Lung microvascular endothelial cell (primary cell): ENCODE results near the gene CABCOCO1. TPM values are rescaled to one million over a fixed set of nuclear protein-coding genes. Genes with fewer than 3 reads are reported as not detected.

Experiments
- DNase-seq, 2 donors: peaks; one replicate each; pipeline versions ENCODE4 v3.0.0 to v3.0.0-alpha.2; 2010; ENCODE audit warnings: low read depth in 2 of 2
- total RNA-seq: library from RNA; depleted of rRNA; stranded (reverse); fragments of >200 nt; gene quantifications from 2 replicates; pipeline ENCODE4 v1.2.1, GENCODE V29; 2014

CABCOCO1 gene, protein sequence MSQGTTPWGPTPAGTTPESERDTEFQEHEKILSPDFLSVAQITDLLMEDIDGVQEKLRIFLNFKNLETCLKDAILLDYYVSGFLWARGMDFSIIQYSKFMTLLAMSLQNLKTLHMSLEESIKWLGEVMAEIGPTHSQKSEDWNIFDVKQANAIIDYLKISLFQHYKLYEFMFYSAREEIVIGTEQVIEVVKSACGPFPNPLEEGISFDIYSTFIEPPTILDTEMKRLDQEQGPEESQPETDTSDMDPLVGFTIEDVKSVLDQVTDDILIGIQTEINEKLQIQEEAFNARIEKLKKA
- under 0.01 TPM in 1 of 2 replicates, not detected in the other for total RNA-seq

DNA sequence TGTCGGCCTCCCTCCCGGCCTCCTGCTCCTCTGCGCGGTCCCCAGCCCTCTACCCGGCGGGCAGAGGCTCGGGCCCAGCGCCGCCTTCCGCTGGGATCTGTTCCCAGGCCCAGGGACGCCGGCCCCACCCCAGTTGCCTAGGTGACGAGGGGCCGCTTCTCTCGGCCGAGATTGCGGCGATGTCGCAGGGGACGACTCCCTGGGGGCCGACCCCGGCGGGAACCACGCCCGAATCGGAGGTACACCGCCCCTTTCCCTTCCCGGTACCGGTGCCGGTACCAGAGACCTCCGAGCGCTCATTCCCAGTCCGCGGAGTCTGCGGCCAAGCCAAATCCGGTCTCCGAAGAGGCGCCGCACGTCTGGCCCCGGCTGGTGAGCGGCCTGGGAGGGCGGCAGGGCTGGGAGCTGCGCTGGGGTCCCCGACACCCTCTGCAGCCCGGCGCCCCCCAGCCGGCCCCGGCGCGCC, at the start of gene CABCOCO1:
Gene CABCOCO1, plus strand, starts transcription at position 136 of the 466 bp plus-strand sequence. Its CDS starts 44 bp downstream, at position 180.
- peak; percentile 62 to 63 for DNase-seq

- no peak for DNase-seq
These were observed 49.1 kb upstream of the CABCOCO1 start for GRCh38 chr10:61613665-61614064.

GRCh38 chr10:61616611-61617010, 46.1 kb upstream of the CABCOCO1 start:
- DNase-seq: no peak

GRCh38 chr10:61617180-61617579, 45.5 kb upstream of the CABCOCO1 start:
- DNase-seq: no peak

GRCh38 chr10:61617586-61617985, 45.1 kb upstream of the CABCOCO1 start:
- DNase-seq: no peak

GRCh38 chr10:61618388-61618961, 44.3 kb upstream of the CABCOCO1 start:
- DNase-seq: peak in 1 of 2 donors; percentile 8

DNA sequence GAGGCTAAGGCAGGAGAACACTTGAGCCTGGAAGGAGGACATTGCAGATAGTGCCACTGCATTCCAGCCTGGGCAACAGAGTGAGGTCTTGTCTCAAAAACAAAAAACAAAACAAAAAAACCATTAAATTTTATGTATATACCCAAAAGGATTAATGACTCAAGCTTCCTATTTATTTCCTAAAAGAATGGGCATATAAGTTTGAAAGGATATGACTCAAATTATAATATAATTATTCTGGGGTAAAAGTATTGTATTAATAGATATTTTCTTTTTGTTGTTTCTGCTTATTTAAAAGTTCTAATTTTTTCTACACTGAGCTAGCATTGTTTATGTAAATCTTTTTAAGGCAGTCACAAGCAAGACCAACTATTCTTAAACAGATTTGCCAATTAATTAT, 42.2 kb upstream of the CABCOCO1 start:
- DNase-seq: peak in 1 of 2 donors; percentile 23

DNA sequence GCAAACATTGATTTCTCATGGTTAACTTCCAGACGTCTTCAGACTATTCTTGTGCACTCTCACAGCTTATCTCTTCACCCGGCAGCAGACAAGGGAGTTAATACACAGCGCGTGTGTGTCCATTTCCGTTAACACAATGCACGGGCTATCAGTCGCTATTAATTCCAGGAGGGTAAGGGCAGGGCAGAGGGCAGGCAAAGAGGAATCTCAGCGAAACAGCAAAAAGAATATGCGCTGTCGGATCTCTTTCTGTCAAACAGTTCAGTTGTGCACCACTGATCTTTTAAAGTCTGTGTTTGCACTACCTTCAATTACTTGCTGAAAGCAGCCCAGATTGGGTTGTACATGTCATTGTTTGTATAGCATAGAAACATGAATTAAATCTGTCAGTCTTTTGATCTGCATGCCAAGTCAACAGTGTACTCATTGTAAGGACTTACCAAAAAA, 41.1 kb upstream of the CABCOCO1 start:
- peak; percentile 38 to 51 for DNase-seq

- no peak for DNase-seq
These were observed 39.6 kb upstream of the CABCOCO1 start for GRCh38 chr10:61623161-61623560.

DNA sequence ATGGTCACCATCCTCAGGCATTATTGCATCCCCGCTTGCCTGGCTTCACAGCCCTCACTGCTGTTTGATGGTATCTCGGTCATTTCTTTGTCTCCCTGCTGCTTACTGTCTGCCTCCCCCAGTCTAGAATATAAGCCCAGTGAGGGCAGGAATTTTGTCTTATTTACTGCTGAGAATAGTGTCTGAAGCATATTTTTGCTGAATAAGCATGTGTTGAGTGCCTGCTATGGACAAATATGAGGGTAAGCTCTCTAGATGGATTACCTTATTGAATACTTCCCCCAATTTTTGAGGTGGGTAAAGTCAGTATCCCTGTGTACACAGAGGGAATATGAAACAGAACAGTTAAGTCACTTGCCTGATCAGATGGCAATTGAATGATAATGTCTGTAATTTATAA, 36.5 kb upstream of the CABCOCO1 start:
- DNase-seq: no peak

DNA sequence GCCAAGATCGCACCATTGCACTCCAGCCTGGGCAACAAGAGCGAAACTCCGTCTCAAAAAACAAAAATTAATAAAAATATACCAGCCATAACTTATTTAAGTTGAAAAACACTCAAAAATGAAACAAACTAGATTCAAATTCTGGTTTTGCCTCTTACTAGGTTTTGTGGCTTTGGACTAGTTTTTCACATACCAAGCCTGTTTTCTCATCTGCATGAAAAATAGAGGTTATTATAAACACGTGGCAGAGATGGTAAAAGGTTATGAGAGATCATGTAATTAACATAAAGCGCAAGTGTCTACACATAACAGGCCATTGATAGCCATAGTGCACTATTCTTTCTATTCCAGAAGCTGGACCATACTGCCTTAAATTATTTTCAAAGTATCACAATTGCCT, 35.5 kb upstream of the CABCOCO1 start:
- DNase-seq: no peak

- DNase-seq: peak in 1 of 2 donors; percentile 17
These were observed 34.4 kb upstream of the CABCOCO1 start for GRCh38 chr10:61628151-61628874.

GRCh38 chr10:61628875-61629513, 33.7 kb upstream of the CABCOCO1 start:
- DNase-seq: peak; percentile 20 to 86

- no peak for DNase-seq
These were observed 33.2 kb upstream of the CABCOCO1 start for GRCh38 chr10:61629576-61629975.

DNA sequence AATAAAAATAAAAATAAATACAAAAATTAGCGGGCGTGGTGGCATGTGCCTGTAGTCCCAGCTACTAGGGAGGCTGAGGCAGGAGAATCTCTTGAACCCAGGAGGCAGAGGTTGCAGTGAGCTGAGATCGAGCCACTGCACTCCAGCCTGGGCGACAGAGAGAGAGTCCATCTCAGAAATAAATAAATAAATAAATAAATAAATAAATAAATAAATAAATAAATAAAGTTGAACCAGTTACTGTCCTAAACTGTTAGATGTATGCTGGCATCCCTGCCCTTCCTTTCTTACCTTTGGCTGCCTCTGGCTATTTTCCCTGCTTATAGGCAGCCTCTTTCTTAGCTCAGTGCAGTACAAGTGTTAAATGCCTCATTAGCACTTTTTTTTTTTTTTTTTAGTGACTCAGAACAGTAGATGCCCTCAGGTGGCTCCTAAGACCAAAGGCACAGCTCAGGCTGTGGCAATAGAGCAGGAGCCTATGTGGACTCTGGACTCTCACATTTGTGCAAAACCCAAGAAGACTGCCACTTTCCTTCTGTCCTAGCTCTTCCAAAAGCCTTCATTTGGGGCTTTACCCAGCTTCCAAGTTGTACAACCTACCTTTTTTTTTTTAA, 30.6 kb upstream of the CABCOCO1 start:
- DNase-seq: no peak

- DNase-seq: peak; percentile 51 to 60
These were observed 29.1 kb upstream of the CABCOCO1 start for GRCh38 chr10:61633665-61634064.

DNA sequence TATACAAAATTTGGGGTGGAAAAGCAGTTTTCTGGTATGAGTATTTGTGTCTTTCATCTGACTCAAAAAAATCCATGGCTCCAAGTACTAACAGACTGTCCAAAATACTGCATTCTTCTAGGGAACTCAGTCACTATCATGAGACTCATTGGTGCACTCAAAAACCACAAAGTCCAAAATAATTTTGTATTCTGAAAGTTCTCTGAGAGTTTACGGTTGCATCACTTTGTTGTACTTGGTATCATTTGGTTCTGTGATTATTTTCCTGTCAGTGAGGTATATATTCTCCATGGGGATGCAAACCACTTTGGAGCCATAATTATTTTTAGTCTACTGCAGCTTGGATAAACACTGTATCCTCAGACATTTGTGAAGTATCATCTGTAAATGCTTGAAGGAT, 28.0 kb upstream of the CABCOCO1 start:
- DNase-seq: no peak

DNA sequence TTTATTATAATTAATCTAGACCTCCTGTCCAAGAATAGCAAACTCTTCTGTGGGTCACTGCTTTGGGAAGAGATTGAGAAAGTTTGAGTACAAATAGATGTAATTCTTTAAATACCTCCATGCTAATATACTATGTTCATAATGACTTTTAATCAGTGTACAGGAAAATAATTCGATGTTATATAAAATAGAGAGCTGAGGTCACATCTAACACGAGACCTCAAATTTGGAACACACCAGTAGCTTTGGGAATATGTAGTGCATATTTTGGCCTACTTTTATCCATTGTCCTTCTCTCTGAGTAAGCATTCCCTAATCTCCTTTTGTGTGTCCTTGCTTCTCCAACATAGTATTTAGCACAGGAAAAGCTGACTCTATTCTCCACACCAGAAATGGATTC, 27.3 kb upstream of the CABCOCO1 start:
- DNase-seq: peak in 1 of 2 donors; percentile 8

DNA sequence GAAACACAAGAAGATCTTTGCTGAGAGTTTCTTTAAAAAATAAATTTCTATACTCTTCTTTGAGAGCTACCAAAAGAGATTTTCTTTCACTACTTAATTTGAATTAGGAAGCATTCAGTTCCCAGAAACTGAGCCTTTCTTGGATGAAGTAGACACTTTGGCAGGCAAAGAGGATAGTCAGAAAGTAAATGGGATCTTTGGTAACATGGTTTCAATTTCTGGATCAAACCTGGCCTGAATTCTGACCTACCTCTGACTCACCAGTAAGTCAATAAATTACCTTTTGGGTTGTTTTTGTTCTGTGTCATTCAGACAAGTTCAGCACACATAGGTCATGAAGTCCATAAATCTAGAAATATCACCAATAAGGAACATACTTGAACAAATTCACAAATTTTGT, 26.8 kb upstream of the CABCOCO1 start:
- DNase-seq: peak; percentile 28 to 51

DNA sequence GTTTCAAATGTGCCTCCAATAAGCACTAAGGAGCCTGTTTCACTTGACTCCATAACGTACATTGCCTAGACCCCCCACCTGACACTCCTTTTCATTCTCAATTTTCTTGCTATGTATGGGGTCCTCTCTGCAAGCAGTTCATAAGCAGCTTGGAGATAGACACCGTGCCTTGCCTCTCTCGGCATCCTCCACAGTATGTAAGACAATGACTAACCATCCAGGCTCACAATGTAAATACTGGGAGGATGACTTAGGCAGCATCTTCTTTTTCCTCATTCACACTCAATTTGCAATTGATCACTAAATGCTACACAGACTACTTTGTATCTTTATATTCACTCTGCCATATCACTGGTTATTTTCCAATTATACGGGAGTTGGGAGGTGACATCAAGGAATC, 22.8 kb upstream of the CABCOCO1 start:
- no peak for DNase-seq

DNA sequence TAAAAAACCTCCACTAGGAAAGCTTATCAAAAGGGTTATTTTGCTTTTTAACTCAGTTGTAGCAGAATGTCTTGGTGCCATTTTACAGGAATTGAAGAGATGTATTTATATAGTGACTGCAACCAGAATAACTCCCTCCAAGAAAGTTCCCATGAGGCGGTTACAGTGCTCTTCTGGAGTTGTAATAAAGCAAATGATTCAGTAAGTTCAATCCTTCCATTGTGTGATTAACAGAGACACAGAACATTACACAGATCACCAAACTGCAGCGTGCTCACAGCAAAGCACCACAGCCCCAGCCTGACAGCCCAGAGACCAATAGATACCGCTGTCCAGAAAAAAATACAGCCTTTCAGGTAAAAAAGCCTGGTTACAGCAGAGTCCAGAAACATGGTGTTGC, 21.9 kb upstream of the CABCOCO1 start:
- no peak for DNase-seq
